GM18502 (cell line): ENCODE data around the gene FAM168B.
"Not testable (repeated sequence)": the region's sequence is repeated elsewhere in the genome, so short reads cannot be mapped to it uniquely, and the experiment has no call there.

Experiments
- ATAC-seq: cut with Tn5 transposase; IDR thresholded peaks from one replicate; pipeline ENCODE4 v1.9.1; 2021; ENCODE audit warnings: mild to moderate bottlenecking; ENCODE audit not compliant: unreplicated experiment, poor library complexity

The FAM168B gene

DNA sequence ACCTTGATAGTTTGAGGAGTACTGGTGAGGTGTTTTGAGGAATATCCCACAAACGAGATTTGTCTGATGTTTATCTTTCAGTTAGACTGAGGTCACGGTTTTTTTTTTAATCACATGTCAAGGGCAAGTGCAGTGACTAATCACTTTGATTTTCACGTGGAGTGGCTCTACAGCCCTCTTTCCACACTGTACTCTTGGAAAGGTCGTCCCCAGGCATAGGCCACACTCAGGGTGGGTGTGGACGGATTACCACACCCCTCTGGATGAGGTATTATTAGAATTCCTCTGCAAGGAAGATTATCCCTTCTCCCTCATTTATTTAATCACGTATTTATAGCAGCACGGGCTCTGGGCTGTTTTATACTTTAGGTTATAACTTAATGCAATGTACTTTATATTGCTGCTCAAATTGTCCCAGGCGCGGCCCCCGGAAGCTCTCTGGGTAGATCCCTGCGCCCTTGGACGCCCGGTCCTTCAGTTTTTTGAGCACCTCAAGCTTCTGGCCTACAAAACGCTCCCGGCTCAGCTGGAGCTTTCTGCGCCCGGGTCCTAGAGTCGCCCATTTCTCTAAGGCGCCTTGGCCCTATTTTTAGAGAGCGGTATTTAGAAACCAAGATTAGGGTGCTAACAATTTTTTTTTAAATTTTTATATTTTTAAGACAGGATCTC, 11.4 kb upstream of the FAM168B start:
- peak; percentile 75 for ATAC-seq

DNA sequence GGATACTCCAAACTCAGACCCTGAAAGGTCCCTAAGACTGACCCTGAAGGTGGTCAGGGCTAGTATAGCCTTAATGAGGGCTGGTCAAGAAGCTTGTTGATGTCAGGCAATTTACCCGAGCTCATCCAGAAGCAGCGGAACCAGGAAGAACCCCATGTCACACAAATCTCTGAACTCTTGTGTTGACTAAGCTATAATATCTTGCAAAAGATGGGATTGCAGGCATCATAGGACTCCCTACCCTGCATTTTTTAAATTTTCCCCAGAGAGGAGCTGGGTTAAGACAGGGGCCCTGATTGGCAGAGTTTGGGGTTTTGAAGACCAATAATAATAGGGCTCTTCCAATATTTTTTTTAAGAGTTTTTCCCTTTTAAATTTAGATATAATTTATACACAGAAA, 9.9 kb upstream of the FAM168B start:
- no peak for ATAC-seq

DNA sequence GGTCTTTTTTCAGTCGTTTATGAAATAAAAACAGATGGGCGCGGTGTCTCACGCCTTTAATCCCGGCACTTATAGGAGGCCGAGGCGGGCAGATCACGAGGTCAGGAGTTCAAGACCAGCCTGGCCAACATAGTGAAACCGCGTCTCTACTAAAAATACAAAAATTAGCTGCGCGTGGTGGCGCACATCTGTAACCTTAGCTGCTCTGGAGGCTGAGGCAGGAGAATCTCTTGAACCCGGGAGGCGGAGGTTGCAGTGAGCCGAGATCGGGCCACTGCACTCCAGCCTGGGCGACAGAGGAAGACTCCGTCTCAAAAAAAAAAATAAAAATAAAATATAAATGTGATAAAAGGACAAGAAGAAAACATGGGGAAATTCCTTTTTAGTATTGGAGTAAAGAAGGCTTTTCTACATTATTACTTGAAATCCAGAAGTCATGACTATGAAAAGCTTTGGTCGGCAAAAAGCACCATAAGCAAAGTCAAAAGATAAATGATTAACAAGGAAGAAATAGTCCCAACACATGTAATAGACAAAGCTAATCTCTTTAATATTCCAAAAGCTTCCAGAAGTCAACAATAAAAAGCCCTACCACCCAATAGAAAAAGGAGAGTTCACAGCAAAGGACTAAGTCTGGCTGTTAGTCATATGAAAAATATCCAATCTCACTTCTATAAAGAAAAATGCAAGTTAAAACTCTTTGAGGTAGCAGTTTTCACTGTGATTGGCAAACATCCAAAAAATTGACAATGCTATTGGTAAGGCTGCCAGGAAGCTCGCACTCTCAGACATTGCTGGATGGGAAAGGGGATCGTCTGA, 1.4 kb upstream of the FAM168B start:
- no peak for ATAC-seq

DNA sequence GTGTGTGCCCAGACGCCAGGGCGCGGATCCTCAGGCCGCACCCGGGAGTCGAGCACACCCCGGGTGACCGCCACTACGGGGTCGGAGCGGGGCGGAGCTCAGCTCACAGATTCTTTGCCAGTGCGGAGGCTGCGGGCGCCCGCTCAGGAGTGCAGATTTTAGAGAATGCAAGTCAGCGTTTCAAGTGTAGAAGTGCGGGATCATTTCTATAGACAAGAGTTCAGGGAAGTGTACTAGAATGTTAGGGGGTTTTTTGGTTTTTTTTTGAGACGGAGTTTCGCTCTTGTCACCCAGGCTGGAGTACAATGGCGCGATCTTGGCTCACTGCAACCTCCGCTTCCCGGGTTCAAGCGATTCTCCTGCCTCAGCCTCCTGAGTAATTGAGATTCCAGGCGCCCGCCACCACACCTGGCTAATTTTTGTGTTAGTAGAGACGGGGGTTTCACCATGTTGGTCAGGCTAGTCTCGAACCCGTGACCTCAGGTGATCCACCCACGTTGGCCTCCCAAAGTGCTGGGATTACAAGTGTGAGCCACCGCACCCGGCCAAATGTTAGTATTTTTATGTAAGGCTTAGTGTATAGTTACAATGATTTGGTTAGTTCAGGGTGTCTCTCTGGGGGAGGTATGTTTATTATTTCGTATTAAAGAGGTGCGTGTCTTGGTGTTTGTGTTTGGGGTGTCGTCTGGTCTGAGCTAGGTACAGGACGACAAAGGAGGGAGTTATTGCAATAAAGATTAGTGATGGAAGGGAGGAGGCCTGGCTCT, 619 bp upstream of the FAM168B start:
- ATAC-seq, result peak; percentile 74

DNA sequence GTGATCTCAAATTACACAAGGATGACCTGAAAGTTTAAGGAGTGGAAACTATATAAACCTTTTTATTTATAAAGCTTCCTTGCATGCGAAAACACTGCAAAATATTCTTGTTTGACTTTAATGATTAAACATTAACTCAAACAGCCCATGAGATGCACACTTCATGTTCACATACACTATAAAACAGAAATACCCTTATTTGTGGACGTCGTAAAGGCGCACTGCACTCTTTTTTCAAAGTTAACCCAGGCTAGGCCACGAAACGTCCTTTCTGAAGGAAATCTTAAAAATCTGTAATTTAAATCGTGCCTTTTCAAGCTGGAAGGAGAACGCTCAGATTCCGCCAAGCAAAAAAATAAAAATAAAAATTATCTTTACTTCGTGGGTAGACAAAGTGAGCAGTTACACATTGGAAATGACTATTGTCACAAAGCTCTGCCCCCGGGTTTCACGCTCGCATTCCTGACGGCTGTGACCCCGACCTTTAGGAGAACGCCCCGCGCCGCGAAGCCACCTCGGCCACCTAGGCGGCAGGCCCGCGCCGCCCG, 728 bp downstream of the FAM168B start:
- no peak for ATAC-seq

DNA sequence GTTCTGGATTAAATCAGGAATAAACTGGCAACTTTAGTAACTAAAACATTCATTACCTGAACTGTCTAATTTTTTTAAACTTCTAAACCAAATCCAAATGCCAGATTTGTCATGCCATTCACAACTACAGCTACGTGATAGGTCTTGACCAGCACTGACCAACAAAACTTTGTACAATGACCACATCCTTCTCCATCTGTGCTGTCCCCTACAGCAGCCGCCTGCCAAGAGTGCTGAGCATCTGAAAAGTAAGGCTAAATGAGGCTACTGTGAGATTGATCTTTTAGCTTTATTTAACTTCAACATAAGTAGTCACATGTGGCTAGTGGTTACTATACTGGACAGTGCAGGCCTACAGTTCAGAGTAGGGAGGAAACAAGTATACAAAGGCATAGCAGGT, 7.6 kb downstream of the FAM168B start:
- no peak for ATAC-seq

DNA sequence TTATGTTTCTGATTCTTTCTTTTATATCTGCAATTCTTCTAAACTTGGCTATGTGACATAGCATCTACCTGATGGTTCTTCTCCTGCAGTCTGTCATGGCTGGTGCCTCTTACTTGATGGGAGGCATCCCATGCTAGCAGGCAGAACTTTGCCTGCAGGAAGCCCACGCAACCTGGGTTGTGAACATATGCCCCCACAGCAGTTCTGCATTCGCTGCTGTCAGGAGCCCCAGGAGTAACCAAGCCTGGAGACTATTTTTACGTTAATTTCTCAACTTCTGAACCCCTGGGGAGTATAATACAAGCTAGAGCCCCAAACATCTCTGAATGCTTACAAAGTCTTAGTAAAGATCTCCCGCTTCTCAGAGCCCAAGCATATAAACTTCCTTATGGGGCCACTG, 12.1 kb downstream of the FAM168B start:
- ATAC-seq, result no peak

DNA sequence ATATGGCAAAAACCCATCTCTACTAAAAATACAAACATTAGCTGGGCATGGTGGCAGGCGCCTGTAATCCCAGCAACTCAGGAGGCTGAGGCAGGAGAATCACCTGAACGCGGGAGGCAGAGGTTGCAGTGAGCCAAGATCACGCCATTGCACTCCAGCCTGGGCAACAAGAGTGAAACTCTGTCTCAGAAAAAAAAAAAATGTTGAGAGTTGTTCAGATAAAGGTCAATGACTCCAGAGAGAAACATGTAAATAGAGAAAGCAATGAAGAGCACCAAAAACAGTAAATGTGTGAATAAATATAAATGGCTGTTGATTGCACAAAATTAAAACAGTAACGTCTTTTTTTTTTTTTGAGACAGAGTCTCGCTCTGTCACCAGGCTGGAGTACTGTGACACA, 13.3 kb downstream of the FAM168B start:
- ATAC-seq, result not testable (repeated sequence)

DNA sequence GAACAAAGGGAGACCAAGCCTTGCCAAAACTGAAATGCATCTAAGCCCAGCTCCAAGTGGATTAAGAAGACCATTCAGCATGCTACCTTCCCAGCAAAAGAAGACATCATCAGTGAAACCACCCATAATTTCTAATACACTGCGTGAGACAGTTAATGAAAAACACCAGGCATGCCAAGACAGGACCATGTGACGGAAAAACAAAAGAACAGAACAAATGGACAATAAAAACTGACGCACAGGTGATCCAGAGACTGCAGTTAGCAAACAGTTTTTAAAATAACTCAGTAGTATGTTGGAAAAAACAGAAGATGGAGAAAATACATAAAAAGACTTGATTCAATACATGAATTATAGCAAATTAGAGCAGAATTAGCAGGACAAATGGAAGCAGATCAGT, 15.3 kb downstream of the FAM168B start:
- ATAC-seq, result no peak

DNA sequence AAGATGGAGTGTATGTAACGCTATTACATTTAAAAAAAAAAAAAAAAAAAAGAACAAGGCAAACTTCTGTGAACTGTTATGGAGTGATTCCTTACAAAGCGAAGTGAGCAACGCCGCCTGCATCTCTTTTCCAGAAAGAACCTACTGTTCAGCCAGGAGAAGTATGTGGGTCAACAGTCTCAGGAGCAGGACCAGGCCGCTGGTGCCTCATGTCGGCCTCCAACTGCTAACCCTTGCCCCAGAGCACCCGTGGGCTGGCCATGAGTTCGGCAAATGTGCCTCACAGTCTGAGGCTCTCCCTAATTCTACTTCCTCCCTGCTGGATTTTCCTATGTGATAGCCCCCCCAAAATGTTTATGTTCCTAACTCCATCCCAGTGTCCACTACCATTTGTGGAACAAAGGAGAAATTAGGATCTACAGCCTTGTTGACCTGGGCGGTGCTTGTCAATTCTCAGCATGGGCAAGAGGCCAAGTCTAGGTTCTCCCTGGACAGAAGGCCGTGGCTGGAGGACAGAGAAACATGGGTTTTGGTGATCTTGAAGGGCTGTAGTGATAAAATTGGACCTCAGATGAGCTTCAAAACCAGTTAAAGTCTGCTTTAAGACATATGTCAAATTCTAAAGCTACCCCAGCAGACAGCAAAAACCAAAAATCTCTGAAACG, 15.9 kb downstream of the FAM168B start:
- ATAC-seq, result no peak

DNA sequence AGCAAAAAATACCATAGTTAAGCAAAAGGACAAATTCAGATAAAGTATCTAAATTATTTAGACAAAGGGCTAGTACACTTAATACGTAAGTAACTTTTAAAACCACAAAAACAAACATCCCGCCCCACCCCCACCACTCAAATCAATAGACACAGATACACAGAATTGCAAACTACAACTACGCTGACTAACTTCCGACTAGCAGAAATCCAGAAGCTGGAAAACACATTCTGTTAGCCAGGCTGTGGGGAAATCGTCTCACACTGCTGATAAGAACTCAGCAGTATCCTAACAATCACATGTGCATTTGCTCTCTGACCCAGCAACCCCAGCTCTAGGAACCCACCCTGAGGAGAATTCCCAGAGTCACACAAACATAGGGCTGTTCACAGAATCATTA, 16.6 kb downstream of the FAM168B start:
- no peak for ATAC-seq

DNA sequence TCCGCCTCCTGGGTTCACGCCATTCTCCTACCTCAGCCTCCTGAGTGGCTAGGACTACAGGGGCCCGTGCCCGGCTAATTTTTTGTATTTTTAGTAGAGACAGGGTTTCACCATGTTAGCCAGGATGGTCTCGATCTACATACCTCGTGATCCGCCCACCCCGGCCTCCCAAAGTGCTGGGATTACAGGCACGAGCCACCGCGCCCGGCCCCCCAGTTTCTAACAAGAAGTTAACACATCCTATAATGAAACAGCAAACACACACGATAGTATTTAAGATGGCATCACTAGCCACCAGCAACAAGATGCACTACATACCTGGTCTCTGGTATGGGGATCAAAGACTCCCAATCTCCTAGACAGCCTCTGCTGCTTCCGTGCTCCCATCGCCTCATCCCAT, 17.7 kb downstream of the FAM168B start:
- ATAC-seq, result not testable (repeated sequence)

DNA sequence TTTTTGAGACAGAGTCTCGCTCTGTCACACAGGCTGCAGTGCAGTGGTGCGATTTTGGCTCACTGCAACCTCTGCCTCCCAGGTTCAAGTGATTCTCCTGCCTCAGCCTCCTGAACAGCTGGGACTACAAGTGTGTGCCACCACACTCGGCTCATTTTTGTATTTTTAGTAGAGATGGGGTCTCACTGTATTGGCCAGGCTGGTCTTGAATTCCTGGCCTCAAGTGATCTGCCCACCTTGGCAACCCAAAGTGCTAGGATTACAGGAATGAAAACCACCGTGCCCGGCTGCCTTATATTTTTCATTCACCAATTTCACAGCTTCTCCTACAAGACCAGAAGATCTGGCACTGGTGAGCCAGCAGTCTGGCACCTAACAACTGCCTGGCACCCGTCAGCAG, 25.1 kb downstream of the FAM168B start:
- ATAC-seq, result not testable (repeated sequence)

DNA sequence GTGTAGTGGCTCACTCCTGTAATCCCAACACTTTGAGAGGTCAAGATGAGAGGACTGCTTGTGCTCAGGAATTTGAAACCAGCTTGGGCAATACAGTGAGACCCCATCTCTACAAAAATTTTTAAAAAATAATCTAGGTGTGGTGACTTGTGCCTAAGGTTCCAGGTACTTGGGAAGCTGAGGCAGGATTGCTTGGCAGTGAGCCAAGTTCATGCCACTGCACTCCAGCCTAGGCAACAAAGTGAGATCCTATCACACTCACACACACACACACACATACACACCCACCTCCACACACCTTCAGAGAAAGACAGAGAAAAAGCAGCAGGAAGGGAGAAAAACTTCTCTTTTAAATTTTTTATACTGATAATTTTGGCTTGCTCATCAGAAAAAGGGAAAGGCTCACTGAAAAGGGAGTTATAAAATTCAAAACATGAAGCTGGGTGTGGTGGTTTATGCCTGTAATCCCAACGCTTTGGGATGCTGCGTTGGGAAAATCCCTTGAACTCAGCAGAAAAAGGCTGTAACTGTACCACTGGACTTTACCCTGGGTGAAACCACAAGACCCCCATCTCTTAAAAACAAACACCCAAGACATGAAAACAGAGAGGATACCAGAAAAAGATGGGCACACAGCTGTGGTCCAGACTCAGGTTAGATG, 25.7 kb downstream of the FAM168B start:
- ATAC-seq, result no peak

DNA sequence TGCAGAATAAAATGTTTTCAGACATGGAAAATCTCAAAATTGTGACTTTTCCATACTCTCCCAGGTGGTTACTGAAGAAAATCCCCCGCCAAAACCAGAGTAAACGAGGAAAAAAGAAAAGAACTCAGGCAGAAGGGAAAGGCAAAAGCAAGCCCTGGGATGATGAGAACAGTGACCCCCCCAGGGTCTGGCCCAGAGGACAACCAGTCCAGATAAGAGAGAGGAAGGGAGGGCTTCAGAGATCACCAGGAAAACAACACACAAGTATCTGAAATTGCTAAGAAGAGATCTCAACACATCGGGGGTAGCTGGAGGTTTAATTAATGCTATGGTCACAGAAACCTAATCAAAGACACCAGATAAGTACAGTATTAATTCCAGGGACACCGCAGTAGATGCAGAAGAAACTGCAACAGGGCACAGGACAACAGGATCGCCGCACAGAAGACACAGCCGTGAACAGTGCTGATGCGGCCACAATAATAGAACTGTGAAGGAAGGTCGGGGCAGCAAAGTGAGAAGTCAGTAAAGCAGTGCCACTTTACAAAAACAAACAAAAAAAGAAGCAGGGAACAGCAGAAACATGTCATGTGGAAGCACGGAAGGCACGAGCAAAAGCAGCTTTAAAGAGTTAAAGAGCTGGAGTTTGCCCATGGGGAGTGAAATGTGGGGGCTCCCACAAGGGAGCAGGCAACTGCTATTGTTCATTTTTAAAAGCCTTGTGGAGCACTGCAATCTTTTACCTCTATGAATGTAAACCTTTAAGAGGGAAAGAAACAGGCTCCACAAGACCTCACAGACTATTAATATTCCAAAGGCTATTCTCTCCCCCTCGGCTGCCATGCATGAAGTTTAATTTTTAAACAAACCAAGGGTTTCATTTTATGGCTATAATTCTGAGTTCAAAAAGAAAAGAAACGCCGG, 28.4 kb downstream of the FAM168B start:
- no peak for ATAC-seq

DNA sequence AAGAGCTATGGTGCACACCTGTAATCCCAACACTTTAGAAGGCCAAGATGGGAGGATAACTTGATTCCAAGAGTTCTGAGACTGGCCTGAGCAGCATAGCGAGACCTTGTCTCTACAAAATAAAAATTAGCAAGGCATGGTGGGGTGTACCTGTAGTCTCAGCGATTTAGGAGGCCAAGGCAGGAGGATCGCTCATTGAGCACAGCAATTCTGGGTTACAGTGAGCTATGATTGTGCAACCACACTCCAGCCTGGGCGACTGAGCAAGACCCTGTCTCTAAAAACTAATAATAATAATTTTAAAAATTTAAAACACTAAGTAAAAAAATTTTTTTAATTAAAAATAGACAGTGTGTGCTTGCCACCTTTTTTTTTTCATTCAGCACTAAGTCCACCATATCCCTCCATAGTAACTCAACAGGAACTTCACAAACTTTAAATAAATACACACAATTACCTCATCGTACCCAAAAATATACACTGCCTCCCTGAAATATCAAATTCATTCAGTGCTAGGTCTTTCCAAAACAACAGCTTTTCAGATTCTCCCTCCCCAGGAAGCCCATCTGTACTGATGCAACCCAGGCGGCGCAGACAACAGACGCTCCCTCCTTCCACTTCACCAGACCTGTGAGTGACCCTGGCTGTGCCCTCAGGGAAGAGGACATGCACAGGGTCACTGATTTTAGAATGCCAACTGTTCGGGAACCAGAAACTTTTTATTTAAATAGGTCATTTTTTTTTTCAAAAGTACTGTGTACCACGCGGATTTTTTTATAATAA, 29.6 kb downstream of the FAM168B start:
- ATAC-seq, result no peak

DNA sequence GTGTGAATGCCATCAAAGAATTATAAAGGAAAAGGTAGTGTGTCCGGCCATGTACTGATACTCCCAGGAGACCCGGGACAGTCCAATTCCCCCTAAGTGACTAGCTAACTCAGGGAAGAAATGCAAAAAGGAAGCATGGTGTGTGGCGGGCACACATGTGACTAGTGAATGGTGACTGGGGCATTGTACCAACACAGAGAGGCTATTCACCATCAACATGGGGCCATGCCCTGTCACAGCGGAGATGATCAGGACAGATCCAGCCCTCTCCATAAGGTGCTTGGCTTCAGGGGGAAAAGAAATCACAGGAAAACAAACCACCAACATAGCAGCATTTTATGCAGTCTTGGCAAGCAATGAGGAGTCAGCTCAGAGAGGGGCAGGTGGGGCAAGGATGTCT, 34.3 kb downstream of the FAM168B start:
- ATAC-seq, result no peak

DNA sequence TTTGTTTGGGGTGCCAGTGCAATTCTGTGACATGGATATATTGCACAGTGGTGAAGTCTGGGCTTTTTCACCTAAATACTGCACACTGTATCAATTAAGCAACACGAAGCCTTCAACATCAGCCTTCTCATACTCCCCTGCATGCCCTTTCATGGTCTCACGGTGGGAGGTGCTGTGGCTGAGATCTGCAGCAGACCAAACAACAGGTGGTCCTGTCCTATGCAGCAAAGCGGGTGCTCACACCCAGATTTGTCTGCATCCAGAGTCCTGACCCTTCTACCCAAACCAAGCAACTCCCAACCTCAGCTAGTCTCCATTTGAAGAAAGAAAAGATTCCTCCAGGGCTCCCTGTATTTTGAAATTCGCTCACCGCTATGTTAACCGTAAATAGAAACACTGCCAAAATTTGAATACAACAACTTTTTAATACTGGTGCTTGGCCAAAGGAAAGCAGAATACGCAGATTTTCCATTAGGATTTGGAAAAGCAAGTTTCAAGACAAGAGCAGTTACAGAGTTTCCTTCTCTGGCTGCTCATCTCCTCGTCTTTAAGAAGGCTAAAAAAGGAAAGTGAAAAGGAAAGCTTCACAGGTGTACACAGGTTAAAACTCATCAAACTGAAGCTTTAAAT, 34.9 kb downstream of the FAM168B start:
- no peak for ATAC-seq
